GM12878 (cell line): ENCODE measurements around the gene SELENOS. TPM values are rescaled to one million over a fixed set of nuclear protein-coding genes. Genes with fewer than 3 reads are reported as not detected.

Source experiments
- ATF2 ChIP-seq: IDR thresholded peaks from 2 replicates; pipeline ENCODE4 v1.6.1; 2012; ENCODE audit warnings: low read length, inconsistent platforms
- ATF3 ChIP-seq: IDR thresholded peaks from 2 replicates; pipeline ENCODE4 v1.6.1; 2011; ENCODE audit warnings: low read depth, mild to moderate bottlenecking, low read length, moderate library complexity, borderline replicate concordance; ENCODE audit errors: extremely low read depth
- CREB1 ChIP-seq: IDR thresholded peaks from 2 replicates; pipeline ENCODE4 v1.6.1; 2012; ENCODE audit warnings: low read depth, mild to moderate bottlenecking, inconsistent platforms
- ESRRA ChIP-seq: IDR thresholded peaks from 2 replicates; pipeline ENCODE4 v1.6.1; 2012; ENCODE audit warnings: mild to moderate bottlenecking, low read length, improper control_type of control experiment
- GATAD2B ChIP-seq: fragments of 450-650 bp; conservative IDR thresholded peaks from 2 replicates; pipeline ENCODE4 v1.6.1; 2017; ENCODE audit warnings: low read depth, mild to moderate bottlenecking, moderate library complexity
- IRF4 ChIP-seq: IDR thresholded peaks from 2 replicates; pipeline ENCODE4 v1.6.1; 2011; ENCODE audit warnings: low read depth, low read length
- LARP7 ChIP-seq: fragments of 450-650 bp; IDR thresholded peaks from 2 replicates; pipeline ENCODE4 v1.6.1; 2017; ENCODE audit warnings: mild to moderate bottlenecking
- MEF2A ChIP-seq: IDR thresholded peaks from 2 replicates; pipeline ENCODE4 v1.6.1; 2011; ENCODE audit warnings: low read depth, mild to moderate bottlenecking, low read length, moderate library complexity; ENCODE audit not compliant: insufficient read depth
- MTA2 ChIP-seq: fragments of 450-650 bp; IDR thresholded peaks from 2 replicates; pipeline ENCODE4 v1.6.1; 2016; ENCODE audit warnings: low read depth, mild to moderate bottlenecking, moderate library complexity
- PBX3 ChIP-seq: IDR thresholded peaks from 2 replicates; pipeline ENCODE4 v1.6.1; 2011; ENCODE audit warnings: mild to moderate bottlenecking, low read depth, low read length, moderate library complexity; ENCODE audit not compliant: insufficient replicate concordance
- PKNOX1 ChIP-seq: fragments of 450-650 bp; IDR thresholded peaks from 2 replicates; pipeline ENCODE4 v1.6.1; 2016; ENCODE audit warnings: mild to moderate bottlenecking
- SMC3 ChIP-seq: IDR thresholded peaks from 2 replicates; pipeline ENCODE4 v1.6.1; 2011; ENCODE audit warnings: low read length, improper control_type of control experiment, borderline replicate concordance
- SP1 ChIP-seq: IDR thresholded peaks from one replicate; pipeline ENCODE4 v1.6.1; 2011; ENCODE audit warnings: low read depth, low read length
- SRF ChIP-seq, 2 experiments: IDR thresholded peaks; 2 replicates each; pipeline ENCODE4 v1.6.1; 2011; ENCODE audit warnings: low read depth in 2 of 2, low read length in 2 of 2, mild to moderate bottlenecking in 1 of 2, moderate library complexity in 1 of 2
- STAT1 ChIP-seq: fragments of 450-650 bp; conservative IDR thresholded peaks from 2 replicates; pipeline ENCODE4 v1.6.1; 2014; ENCODE audit warnings: antibody characterized with exemption, mild to moderate bottlenecking
- SUPT20H ChIP-seq: IDR thresholded peaks from 2 replicates; pipeline ENCODE4 v1.6.1; 2011; ENCODE audit warnings: low read depth, mild to moderate bottlenecking, low read length, moderate library complexity, borderline replicate concordance; ENCODE audit not compliant: control insufficient read depth
- TAF1 ChIP-seq: IDR thresholded peaks from 2 replicates; pipeline ENCODE4 v1.6.1; 2011; ENCODE audit warnings: mild to moderate bottlenecking, low read depth, low read length, borderline replicate concordance
- TARDBP ChIP-seq: IDR thresholded peaks from 2 replicates; pipeline ENCODE4 v1.6.1; 2016; ENCODE audit warnings: borderline replicate concordance
- USF1 ChIP-seq: IDR thresholded peaks from 2 replicates; pipeline ENCODE4 v1.6.1; 2011; ENCODE audit warnings: borderline replicate concordance, low read depth, mild to moderate bottlenecking, moderate library complexity, mixed read lengths, low read length; ENCODE audit not compliant: insufficient read depth; ENCODE audit errors: extremely low read length
- WRNIP1 ChIP-seq: IDR thresholded peaks from 2 replicates; pipeline ENCODE4 v1.6.1; 2011; ENCODE audit warnings: low read depth, low read length, improper control_type of control experiment, borderline replicate concordance
- ZBTB11 ChIP-seq: fragments of 450-650 bp; formaldehyde crosslinking; IDR thresholded peaks from 2 replicates; pipeline ENCODE4 v1.5.0; 2022; ENCODE audit warnings: mild to moderate bottlenecking, missing genetic modification characterization
- ZNF622 ChIP-seq: fragments of 450-650 bp; IDR thresholded peaks from 2 replicates; pipeline ENCODE4 v1.6.1; 2017; ENCODE audit warnings: mild to moderate bottlenecking, inconsistent platforms
- polyA plus RNA-seq, 11 experiments: library from polyadenylated mRNA; depleted of rRNA in 4 of 11; unstranded in 6 of 11; stranded (reverse) in 5 of 11; fragments of >200 nt; fragmentation: Nextera tagmentation in 4 of 11; fragmentation: Illumina TruSeq in 1 of 11; extraction: Ambion mirVana in 4 of 11; extraction: Trizol in 1 of 11; gene quantifications; 1 replicate in 1 of 11; 2 replicates in 10 of 11; pipeline versions ENCODE4 v1.2.1 to v1.2.3, GENCODE V29; 2011 to 2016; ENCODE audit warnings: inconsistent platforms in 2 of 11, missing spikeins in 2 of 11, low read depth in 1 of 11
- total RNA-seq, 4 experiments: library from RNA; depleted of rRNA in 3 of 4; stranded (reverse); fragments of >200 nt in 3 of 4; fragmentation: Illumina TruSeq in 1 of 4; extraction: Trizol in 1 of 4; gene quantifications; 2 replicates each; pipeline versions ENCODE4 v1.2.1 to v1.2.3, GENCODE V29; 2013 to 2021

SELENOS gene
- total and polyA plus RNA-seq, 10 of the 15 experiments (the other 5 are each of a cell fraction or from before 2014, with no cell fraction given): 25.8 to 90.1 (median 37.3) TPM

GRCh38 chr15:101277038-101277822 is at the start of gene SELENOS (continued):
- TF ChIP-seq PKNOX1 (no peak), LARP7 (peak; percentile 98), GATAD2B (peak; percentile 93), ZBTB11 (no peak), ATF2 (no peak), IRF4 (no peak), STAT1 (0 out of 2 replicates have a peak, but pooled peaks have one; percentile 73), WRNIP1 (no peak), SUPT20H (no peak), SRF (IDR thresholded peaks at IDR 0.05; ENCODE audit: low read depth in 2 of 2, low read length in 2 of 2) (no peak), USF1 (peak; percentile 72), ATF3 (no peak), CREB1 (peak; percentile 86), MTA2 (no peak), TAF1 (no peak), MEF2A (no peak), SMC3 (no peak), ESRRA (no peak), ZNF622 (no peak), TARDBP (no peak), SP1 (peak; percentile 78), PBX3 (no peak)
